GM10847 (cell line): ENCODE measurements around the gene KCNJ16.

ENCODE experiments used
- POLR2A ChIP-seq: IDR thresholded peaks from 2 replicates; pipeline ENCODE4 v1.6.1; 2011; ENCODE audit not compliant: insufficient read length; ENCODE audit errors: extremely low read depth

Gene KCNJ16

DNA sequence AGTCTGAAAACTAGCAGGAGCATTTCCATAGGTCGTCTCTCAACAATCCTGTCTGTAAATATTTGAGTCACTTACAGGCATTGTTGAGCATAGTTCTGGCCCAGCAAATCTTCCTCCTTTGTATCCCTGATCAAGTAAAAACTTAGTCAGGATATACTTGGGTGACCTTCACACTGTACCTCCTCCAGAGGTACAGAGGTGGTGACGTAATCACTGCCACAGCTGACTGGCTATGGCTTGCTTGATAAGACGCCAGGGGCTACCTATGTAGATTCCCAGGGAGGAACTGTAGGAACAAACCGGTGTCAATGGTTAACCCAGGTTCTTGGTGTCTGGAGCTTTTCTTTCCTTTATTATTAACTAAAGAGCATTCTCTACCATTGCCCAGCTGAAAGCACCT lies at the start of gene KCNJ16:
TSS of gene KCNJ16 (plus strand) at position 270 of the 400 bp plus-strand sequence. CDS start 56,863 bp downstream, outside the sequence.
- no peak for TF ChIP-seq POLR2A

DNA sequence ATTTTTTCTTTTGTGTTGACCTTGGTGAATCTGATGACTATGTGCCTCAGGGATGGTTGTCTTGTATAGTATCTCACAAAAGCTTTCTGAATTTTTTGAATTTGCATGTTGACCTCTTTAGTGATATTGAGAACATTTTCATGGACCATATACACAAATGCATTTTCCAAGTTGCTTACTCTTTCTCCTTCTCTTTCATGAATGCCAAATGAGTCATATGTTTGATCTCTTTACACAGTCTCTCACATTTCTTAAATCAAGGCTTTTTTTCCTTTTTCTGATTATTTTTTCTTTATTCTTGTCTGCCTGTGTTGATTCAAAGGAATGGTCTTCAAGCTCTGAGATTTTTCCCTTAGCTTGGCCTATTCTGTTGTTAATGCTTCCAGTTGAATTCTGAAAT lies 46.6 kb upstream of the KCNJ16 start:
- no peak for TF ChIP-seq POLR2A

DNA sequence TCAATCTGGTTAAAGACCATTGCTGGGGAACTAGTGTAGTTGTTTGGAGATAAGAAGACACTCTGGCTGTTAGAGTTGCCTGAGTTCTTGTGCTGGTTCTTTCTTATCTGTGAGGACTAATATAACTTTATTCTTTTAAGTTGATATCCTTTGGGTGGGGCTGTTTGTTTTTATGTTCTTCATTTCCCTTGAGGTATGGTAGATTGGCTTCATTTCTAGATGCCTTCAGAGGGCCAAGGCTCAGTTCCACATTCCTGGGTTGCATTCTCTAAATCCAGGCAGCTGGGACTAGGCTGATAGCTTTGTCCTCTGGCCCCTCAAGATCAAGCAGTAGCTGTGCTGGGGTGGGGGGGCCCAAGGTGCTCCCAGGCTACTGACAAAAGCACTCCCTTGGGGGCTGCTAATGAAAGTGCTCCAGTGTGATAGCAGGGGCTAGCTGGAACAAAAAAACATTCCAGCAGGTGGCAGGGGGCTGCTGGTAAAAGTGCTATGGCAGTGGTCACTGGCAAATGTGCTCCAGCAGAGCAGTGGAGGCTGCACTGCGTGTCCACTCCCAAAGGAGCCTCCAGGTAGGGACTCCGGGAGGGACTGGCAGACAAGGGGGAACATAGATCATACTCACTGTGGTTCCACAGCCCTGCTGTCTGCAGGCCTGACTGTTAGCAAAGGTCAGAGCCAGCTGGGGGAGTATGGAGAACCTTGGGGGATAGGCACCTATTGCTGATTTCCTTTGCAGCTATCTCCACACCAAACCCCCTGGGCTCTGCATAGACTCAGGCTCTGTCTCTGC lies 45.9 kb upstream of the KCNJ16 start:
- no peak for TF ChIP-seq POLR2A

DNA sequence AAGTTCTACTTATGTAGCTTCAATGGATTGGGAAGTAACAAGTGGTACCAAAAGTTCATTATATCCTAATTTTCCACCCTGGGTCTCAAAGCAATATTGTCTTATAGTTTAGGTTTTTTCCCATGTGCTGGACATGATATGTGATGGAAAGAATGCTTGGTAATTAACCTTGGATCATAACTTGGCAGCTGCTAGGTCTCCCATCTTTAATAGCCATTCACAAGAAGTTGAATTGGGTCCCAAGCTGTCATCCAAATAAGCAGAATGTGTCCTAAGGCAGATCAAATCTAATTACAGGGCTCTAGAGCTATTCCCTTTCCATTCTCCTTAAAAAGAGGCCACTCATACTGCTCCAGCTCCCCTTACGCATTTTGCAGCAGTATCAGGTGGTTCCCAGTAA lies 44.7 kb upstream of the KCNJ16 start:
- no peak for TF ChIP-seq POLR2A

DNA sequence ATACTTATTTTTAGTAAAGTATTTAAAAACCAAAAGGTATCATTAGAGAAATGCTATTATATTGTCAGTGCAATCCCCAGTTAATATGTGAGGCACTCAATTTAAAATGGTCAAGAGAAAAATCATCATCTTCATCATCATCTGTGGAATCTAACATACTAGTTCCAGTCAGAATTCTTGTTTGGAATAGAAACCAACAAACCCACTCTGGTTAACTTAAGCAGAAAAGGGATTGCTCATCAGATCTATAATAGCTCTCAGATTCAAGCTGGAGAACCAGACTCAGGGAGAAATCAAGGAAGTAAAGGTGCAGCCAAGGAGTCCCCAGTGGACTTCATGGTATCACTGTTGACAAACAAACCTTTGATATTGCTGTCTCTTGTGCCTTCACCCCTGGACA lies 43.7 kb upstream of the KCNJ16 start:
- no peak for TF ChIP-seq POLR2A

DNA sequence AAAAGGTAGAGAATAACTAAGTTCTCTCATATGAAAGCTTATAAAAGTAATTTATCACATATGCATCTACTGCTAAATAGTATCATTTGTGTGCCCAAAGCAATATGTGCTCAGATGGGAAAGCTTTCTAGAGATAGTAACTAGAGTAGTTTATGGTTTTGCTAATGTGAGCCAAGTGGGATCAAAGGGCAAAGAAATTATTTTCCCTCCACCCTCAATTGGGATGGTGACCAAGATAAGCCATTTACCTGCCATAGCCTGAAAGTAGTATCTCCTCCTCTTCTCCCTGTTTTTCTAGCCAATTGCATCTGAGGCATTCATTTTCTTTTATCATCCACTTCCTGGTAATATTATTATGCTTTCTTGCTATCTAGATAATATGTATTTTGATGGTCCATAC lies 41.9 kb upstream of the KCNJ16 start:
- TF ChIP-seq POLR2A = no peak

DNA sequence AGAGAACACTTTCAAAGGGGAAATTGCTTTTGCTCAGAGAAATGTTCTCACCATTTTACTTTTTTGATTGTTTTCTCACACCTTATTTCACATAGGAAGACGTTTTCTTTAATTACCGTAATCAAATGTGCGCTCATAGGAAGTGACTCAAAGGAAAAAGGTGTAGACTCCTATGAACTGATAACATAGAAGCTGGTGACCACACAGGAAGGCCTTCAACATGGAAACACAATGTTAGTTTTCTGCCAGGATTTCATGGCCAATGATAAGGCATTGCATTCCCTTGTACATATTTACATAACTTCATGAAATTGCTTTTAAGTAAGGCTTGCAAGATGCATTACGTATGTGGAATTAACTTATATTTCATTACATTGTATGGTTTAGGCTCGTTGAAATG lies 40.9 kb upstream of the KCNJ16 start:
- TF ChIP-seq POLR2A = no peak

DNA sequence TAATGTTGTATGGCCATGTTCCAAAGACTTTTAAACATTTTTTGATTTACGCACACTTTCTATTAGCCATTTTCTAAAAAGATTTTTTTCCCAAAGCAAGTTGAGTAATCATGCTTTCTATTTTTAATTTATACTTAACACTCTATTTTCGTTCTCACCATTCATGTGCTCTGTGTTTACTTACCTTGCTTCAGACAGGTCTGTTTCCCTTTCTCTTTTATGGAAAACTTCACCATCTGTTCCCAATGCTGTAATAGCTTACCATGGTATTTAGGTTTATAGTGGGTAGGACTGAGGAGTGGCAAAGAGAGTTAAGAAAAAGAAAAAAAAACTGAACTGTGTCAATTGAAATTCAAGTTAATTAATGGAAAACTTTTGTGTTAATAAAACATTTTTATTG lies 37.5 kb upstream of the KCNJ16 start:
- no peak for TF ChIP-seq POLR2A

DNA sequence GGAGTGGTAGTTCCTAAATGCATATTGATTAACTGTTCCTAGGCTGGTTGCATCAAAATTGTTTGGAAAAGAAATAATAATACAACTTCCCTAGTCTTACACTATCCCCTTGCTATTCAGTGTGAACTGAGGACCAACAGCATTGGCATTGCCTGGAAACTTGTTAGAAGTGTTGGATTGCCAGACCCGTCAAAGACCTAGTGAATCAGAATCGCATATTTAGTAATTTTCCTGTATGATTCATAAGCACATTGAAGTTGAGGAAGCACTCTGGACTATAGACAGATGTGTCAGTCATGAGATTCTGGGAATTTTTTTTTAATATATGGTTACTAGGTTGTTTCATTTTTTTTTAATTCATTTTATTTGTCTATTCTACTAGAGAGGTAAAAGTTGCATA lies 34.7 kb upstream of the KCNJ16 start:
- TF ChIP-seq POLR2A = no peak

DNA sequence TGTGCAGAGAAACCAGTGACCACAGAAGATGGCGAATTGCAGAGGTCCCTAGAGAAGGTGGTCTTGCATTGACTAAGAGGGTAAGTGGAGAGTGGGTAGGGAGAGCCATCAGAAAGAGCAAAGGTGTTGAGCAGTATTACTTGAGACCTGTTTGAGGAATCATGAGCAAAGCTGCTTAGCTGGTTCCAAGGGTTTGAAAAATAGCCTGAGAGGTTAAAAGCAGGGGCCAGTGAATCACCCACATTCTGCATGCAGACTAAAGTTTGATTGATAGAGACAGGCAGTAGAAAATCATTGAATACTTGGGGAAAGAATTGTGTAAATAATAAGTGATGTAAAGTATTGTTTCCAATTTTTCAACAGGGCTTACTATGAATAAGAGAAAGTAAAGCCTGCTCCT lies 34.0 kb upstream of the KCNJ16 start:
- no peak for TF ChIP-seq POLR2A

DNA sequence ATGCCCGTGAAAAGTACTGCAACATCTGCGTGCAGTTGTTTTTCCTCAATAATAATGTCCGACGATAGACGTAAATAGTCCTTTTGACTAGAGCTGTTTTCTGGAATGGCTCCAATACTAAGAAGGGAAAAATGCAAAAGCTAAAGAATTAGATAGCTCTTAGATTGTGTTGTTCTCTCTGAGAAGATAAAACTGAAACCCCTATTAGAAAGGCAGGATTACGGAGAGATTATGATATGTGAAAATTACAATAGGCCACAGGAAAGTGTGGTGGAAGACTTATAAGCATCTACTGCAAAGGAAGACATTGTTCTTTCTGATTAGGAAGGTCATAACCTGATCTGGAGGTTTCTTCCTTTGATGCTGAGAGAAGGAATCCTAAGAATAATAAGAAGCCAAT lies 33.5 kb upstream of the KCNJ16 start:
- no peak for TF ChIP-seq POLR2A

DNA sequence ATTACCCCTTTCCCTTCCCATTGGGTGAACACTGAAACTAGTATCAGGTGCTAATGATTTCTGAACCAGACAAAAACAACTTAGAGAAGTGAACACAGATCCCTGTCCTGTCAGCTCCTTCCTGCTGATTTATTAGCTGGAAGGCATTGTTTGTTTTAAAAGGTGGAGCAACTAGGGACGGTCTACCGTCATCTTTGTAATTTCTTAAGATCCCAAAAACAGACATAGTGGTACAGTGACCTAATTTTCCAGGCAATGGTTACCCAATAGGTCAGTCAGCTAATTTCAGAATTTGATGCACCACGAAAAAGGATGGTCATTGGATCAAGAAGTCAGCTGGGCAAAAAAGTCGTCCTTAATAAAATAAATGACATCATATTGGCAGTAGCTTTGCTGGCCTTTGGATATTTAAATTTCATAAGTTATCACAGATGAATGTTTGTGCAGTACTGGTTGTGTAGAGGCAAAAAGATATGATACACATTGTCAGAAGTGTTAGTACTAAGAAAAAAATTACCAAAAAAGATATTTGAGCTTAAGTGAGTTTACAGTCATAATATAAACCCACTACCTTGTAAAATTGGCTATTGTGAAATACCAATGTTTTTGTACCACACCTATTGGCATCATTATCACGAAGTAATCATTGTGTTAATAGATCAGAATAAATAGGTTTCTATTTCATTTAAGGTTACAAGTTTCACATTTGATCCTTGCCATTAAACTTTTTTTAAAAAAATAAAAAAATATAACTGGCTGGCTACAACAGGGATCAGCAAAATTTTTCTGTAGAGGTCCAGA lies 27.2 kb upstream of the KCNJ16 start:
- no peak for TF ChIP-seq POLR2A

DNA sequence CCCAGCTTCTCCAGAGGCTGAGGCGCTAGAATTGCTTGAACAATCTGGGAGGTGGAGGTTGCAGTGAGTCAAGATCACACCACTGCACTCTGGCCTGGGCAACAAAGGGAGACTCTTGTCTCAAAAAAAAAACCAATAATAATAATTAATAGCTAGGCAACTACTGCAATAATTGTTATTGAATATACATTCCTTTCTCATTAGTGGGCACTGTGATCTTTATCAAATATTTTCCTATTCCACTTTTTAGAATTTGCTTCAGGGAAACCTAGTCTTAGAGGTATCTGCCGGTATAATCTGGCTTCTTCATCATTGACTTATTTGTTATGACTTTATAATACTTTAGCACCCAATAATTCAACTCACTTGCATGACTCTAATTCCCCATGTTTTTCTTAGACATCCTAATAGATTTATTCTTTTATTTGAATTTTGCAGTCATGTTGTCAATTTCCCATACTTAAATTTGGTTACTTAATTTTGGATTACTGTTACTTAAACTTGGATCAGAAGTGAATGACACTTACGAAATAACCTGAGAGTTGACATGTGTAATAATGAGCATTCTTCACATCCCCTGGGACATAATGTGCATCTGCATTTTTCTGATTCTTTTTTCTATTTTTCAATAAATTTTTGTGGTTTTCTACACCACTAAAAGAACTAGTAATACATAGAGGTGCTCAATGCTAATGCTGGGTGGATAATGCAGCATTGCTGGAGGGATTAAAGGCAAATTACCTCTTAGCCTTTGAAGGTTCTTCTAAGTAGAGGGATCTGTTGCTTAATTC lies 25.0 kb upstream of the KCNJ16 start:
- TF ChIP-seq POLR2A = no peak

DNA sequence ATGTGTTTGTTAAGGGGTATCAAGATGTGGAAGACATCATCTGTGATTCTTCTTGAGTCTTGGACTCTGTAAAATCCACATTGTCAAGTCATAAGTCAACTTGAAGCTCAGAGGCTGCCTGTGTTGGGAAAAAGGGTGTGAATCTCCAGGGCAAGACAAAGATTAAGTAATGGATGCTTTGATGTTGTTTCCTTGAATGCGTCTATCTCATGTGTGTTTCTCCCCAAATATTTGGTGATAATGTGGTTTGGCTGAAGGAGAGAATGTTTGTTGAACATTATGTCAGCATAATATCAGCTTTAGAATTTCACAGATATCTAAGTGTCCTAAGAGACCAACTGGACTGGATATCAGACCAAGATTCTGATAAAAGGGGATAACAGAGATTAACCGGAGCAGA lies 24.1 kb upstream of the KCNJ16 start:
- no peak for TF ChIP-seq POLR2A
